SK-N-SH (cell line): ENCODE data around the gene RNF4. TPM values are rescaled to one million over a fixed set of nuclear protein-coding genes. Genes with fewer than 3 reads are reported as not detected.

ENCODE experiments used
- CTCF ChIA-PET: fragments of 300-600, 350-600 bp; formaldehyde crosslinking; extraction: SDS; loops from one replicate; lab custom pipeline; 2021; lab: Yijun Ruan, JAX
- POLR2A ChIA-PET: fragments of 350-600 bp; sonication (Branson Sonifier 250); formaldehyde crosslinking; extraction: SDS; loops from one replicate; lab custom pipeline; 2020; ENCODE audit warnings: antibody characterized with exemption, inconsistent platforms; lab: Yijun Ruan, JAX
- DNase-seq: peaks from one replicate; pipeline ENCODE4 v3.0.0; 2012
- H2AFZ ChIP-seq: fragments of 200-600 bp; sonication (generic); 2 replicates; pipeline ENCODE4 v1.8.1; 2016; ENCODE audit warnings: antibody characterized with exemption, mild to moderate bottlenecking, low read depth
- H3F3A ChIP-seq: fragments of 200-600 bp; sonication (generic); replicated peaks from 2 replicates; pipeline ENCODE3; 2016; ENCODE audit warnings: antibody characterized with exemption, mild to moderate bottlenecking; ENCODE audit not compliant: insufficient read depth
- H3K27ac ChIP-seq, 2 experiments: fragments of 200-500 bp in 1 of 2; fragments of 200-600 bp in 1 of 2; sonication (Bioruptor generic) in 1 of 2; sonication (generic), shearing (Covaris generic) in 1 of 2; 2 replicates each; pipeline versions ENCODE4 v1.5.1 to v1.6.1; 2014 to 2016; ENCODE audit warnings: low read depth in 2 of 2, inconsistent platforms in 1 of 2, low read length in 1 of 2, mild to moderate bottlenecking in 1 of 2, mixed read lengths in 1 of 2
- H3K27me3 ChIP-seq: fragments of 200-600 bp; sonication (generic), shearing (Covaris generic); 2 replicates; pipeline ENCODE4 v1.6.1; 2016; ENCODE audit warnings: mixed run types; ENCODE audit not compliant: insufficient read depth
- H3K36me3 ChIP-seq, 2 experiments: fragments of 200-500 bp in 1 of 2; fragments of 200-600 bp in 1 of 2; sonication (Bioruptor generic) in 1 of 2; sonication (generic) in 1 of 2; replicated peaks in 1 of 2; 2 replicates each; pipeline versions ENCODE3 to v1.5.1; 2014 to 2016; ENCODE audit warnings: low read length in 1 of 2, mild to moderate bottlenecking in 1 of 2; ENCODE audit not compliant: insufficient read depth in 2 of 2, control insufficient read depth in 1 of 2
- H3K4me1 ChIP-seq, 2 experiments: fragments of 200-500 bp in 1 of 2; fragments of 200-600 bp in 1 of 2; sonication (Bioruptor generic) in 1 of 2; sonication (generic), shearing (Covaris generic) in 1 of 2; 2 replicates each; pipeline versions ENCODE4 v1.5.1 to v1.6.1; 2014 to 2016; ENCODE audit warnings: low read depth in 1 of 2, low read length in 1 of 2, mixed run types in 1 of 2; ENCODE audit not compliant: insufficient read depth in 2 of 2, control insufficient read depth in 1 of 2
- H3K4me2 ChIP-seq: fragments of 200-600 bp; sonication (generic), shearing (Covaris generic); 2 replicates; pipeline ENCODE4 v1.6.1; 2017; ENCODE audit warnings: mixed run types
- H3K4me3 ChIP-seq, 2 experiments: fragments of 200-500 bp in 1 of 2; fragments of 200-600 bp in 1 of 2; sonication (Bioruptor generic) in 1 of 2; sonication (generic), shearing (Covaris generic) in 1 of 2; 2 replicates each; pipeline versions ENCODE4 v1.5.1 to v1.8.1; 2014 to 2016; ENCODE audit warnings: low read depth in 2 of 2, inconsistent platforms in 1 of 2, low read length in 1 of 2, mild to moderate bottlenecking in 1 of 2, mixed read lengths in 1 of 2, moderate library complexity in 1 of 2
- H3K79me2 ChIP-seq: fragments of 200-600 bp; sonication (generic); 2 replicates; pipeline ENCODE4 v1.8.1; 2017; ENCODE audit warnings: mild to moderate bottlenecking; ENCODE audit not compliant: insufficient read depth
- H3K9ac ChIP-seq: fragments of 200-600 bp; sonication (generic); 2 replicates; pipeline ENCODE4 v1.6.1; 2017; ENCODE audit warnings: mixed run types
- H3K9me2 ChIP-seq: fragments of 200-600 bp; sonication (generic); 2 replicates; pipeline ENCODE4 v1.6.1; 2017; ENCODE audit warnings: mixed run types
- H3K9me3 ChIP-seq: fragments of 200-600 bp; sonication (generic); 2 replicates; pipeline ENCODE4 v1.6.1; 2017; ENCODE audit warnings: mixed run types, mild to moderate bottlenecking, moderate library complexity
- H4K20me1 ChIP-seq: fragments of 200-600 bp; sonication (generic); 2 replicates; pipeline ENCODE4 v1.6.1; 2017; ENCODE audit warnings: mild to moderate bottlenecking, mixed run types; ENCODE audit not compliant: insufficient read depth
- CHD2 ChIP-seq: fragments of 150-350 bp; IDR thresholded peaks from 2 replicates; pipeline ENCODE4 v1.6.1; 2018; ENCODE audit warnings: low read length; ENCODE audit not compliant: partially characterized antibody
- ELF1 ChIP-seq: IDR thresholded peaks from 2 replicates; pipeline ENCODE4 v1.4.0; 2012
- EP300 ChIP-seq, 2 experiments: IDR thresholded peaks; 2 replicates each; pipeline versions ENCODE4 v1.4.0 to v1.6.1; 2012; ENCODE audit warnings: borderline replicate concordance in 1 of 2, low read depth in 1 of 2, low read length in 1 of 2
- FOXJ3 ChIP-seq: sonication (generic); formaldehyde crosslinking; IDR thresholded peaks from 2 replicates; pipeline ENCODE4 v1.5.1; 2020; ENCODE audit warnings: mild to moderate bottlenecking, missing genetic modification reagents
- FOXM1 ChIP-seq: IDR thresholded peaks from 2 replicates; pipeline ENCODE4 v1.4.0; 2012; ENCODE audit warnings: low read depth, mild to moderate bottlenecking
- GABPA ChIP-seq: IDR thresholded peaks from 2 replicates; pipeline ENCODE4 v1.4.0; 2012; ENCODE audit warnings: low read depth, mild to moderate bottlenecking
- IRF3 ChIP-seq: fragments of 150-350 bp; IDR thresholded peaks from 2 replicates; pipeline ENCODE4 v1.6.1; 2016; ENCODE audit warnings: mild to moderate bottlenecking, low read depth, low read length
- MAX ChIP-seq: IDR thresholded peaks from 2 replicates; pipeline ENCODE4 v1.4.0; 2012; ENCODE audit warnings: low read depth
- MEF2A ChIP-seq: IDR thresholded peaks from 2 replicates; pipeline ENCODE4 v1.4.0; 2012; ENCODE audit warnings: low read depth, borderline replicate concordance
- MXI1 ChIP-seq: IDR thresholded peaks from 2 replicates; pipeline ENCODE4 v1.6.1; 2012; ENCODE audit warnings: mild to moderate bottlenecking, low read depth, low read length, improper control_type of control experiment
- PBX3 ChIP-seq: IDR thresholded peaks from 2 replicates; pipeline ENCODE4; 2012
- POLR2AphosphoS5 ChIP-seq: IDR thresholded peaks from 2 replicates; pipeline ENCODE4 v1.6.1; 2012; ENCODE audit warnings: low read depth, low read length
- RFX5 ChIP-seq: IDR thresholded peaks from 2 replicates; pipeline ENCODE4 v1.6.1; 2012; ENCODE audit warnings: mild to moderate bottlenecking, improper control_type of control experiment, low read length
- SIN3A ChIP-seq: IDR thresholded peaks from 2 replicates; pipeline ENCODE4 v1.6.1; 2012; ENCODE audit warnings: low read depth, mild to moderate bottlenecking, low read length, moderate library complexity, borderline replicate concordance
- TAF1 ChIP-seq: IDR thresholded peaks from 2 replicates; pipeline ENCODE4 v1.6.1; 2012; ENCODE audit warnings: low read depth, mild to moderate bottlenecking, low read length, moderate library complexity, borderline replicate concordance
- WGBS: methylation state at CpG from one replicate; pipeline ENCODE4 v1.1.6; 2017; ENCODE audit warnings: low lambda C conversion rate; 5-methylcytosine and 5-hydroxymethylcytosine counted together
- polyA plus RNA-seq, 3 experiments: library from polyadenylated mRNA; depleted of rRNA; stranded (reverse); fragments of >200 nt; gene quantifications; 2 replicates each; pipeline ENCODE4 v1.2.3, GENCODE V29; 2012

RNF4 gene
- polyA plus RNA-seq (2012; rRNA removed), result 60.7 and 85.3 TPM in 2 replicates
- polyA plus RNA-seq (2012; cell fraction: cytosol; rRNA removed), result 71.4 and 78.1 TPM in 2 replicates
- 48.6 and 65.2 TPM in 2 replicates for polyA plus RNA-seq (2012; cell fraction: nucleus; rRNA removed)

GRCh38 chr4:2468456-2469191 lies at the start of gene RNF4:
TSS of gene RNF4 (plus strand) at chr4:2469106. CDS start at chr4:2490494, 21,388 bp downstream.
- peaks cover 11% of the 10 kb centered on the region for H3F3A ChIP-seq
- H3K9me3 ChIP-seq, result 0 out of 2 replicates have a peak, but pooled peaks cover 9% of the 10 kb centered on the region
- peak within 1 kb of the TSS; percentile 98 for H3K9ac ChIP-seq
- peak; percentile 99 for DNase-seq
- H3K4me2 ChIP-seq, result peak within 1 kb of the TSS; percentile 93
- peaks cover 6 to 7% of the 10 kb centered on the region in 2 experiments; a peak in 3 of 4 replicates for H3K4me1 ChIP-seq
- H2AFZ ChIP-seq, result peak within 1 kb of the TSS; percentile 87
- peak; percentile 92 for TF ChIP-seq TAF1
- peak; percentile 65 for TF ChIP-seq MAX
- TF ChIP-seq FOXJ3 (CRISPR knock-in tag), result no peak
- peak; percentile 93 for TF ChIP-seq ELF1
- TF ChIP-seq MEF2A, result no peak
- TF ChIP-seq FOXM1, result 0 out of 2 replicates have a peak, but pooled peaks have one; percentile 73
- TF ChIP-seq CHD2, result peak; percentile 61
- peak; percentile 70; the same call in 1 of the 2 replicates for TF ChIP-seq MXI1
- 0 out of 4 replicates have a peak, but pooled peaks of 1 of the 2 experiments have one; percentile 4 for TF ChIP-seq EP300 (IDR thresholded peaks at IDR 0.05; ENCODE audit: borderline replicate concordance in 1 of 2, low read depth in 1 of 2, low read length in 1 of 2)
- no peak for TF ChIP-seq SIN3A
- TF ChIP-seq POLR2AphosphoS5, result peak; percentile 92
- peak; percentile 90 for TF ChIP-seq GABPA
- TF ChIP-seq PBX3, result peak; percentile 96
- TF ChIP-seq IRF3, result peak; percentile 66
- TF ChIP-seq RFX5, result no peak
- H4K20me1 ChIP-seq, result peaks cover 36% of the 10 kb centered on the region
- WGBS, result 1% methylated on average over 39 of the region's 74 CpGs
- no peaks in the 10 kb centered on the region for H3K27me3 ChIP-seq
- H3K27ac ChIP-seq, result peak within 1 kb of the TSS; percentile 86 to 87
- ChIA-PET POLR2A (interaction anchor here (0.8 to 2.0 kb wide), 7 partner anchors 32 to 287 kb away, joined by 3 to 9 read pairs (median 5); partner anchors contain the start of genes FAM193A and TNIP2), CTCF (interaction anchor here (1.0 to 3.0 kb wide), 8 partner anchors 9 to 249 kb away, joined by 3 to 11 read pairs (median 5); no protein-coding TSS in a partner anchor)
- H3K79me2 ChIP-seq, result peaks cover 73% of the 10 kb centered on the region
- H3K36me3 ChIP-seq, result peaks cover 15 to 29% of the 10 kb centered on the region in 2 experiments
- H3K9me2 ChIP-seq, result no peaks in the 10 kb centered on the region
- peak within 1 kb of the TSS; percentile 88 to 93 for H3K4me3 ChIP-seq
